HG02885 (cell line): ENCODE data around the gene GRK2.
"Not testable (repeated sequence)": the region's sequence is repeated elsewhere in the genome, so short reads cannot be mapped to it uniquely, and the experiment has no call there.

Experiments used
- ATAC-seq: cut with Tn5 transposase; IDR thresholded peaks from one replicate; pipeline ENCODE4 v1.9.1; 2021; ENCODE audit warnings: mild to moderate bottlenecking; ENCODE audit not compliant: unreplicated experiment, poor library complexity

GRK2 gene

GRCh38 chr11:67266449-67267187 lies at the start of gene GRK2:
TSS of gene GRK2 (plus strand) at chr11:67266473. CDS start at chr11:67266700, 227 bp downstream.
- peak; percentile 26 for ATAC-seq

GRCh38 chr11:67227726-67228125 lies 38.5 kb upstream of the GRK2 start:
- ATAC-seq: no peak

GRCh38 chr11:67230406-67230805 lies 35.9 kb upstream of the GRK2 start:
- no peak for ATAC-seq

GRCh38 chr11:67230886-67231285 lies 35.4 kb upstream of the GRK2 start:
- no peak for ATAC-seq

- ATAC-seq: no peak
Observed at GRCh38 chr11:67233584-67234190, 32.6 kb upstream of the GRK2 start.

GRCh38 chr11:67234571-67234970 lies 31.7 kb upstream of the GRK2 start:
- not testable (repeated sequence) for ATAC-seq

- no peak for ATAC-seq
Observed at GRCh38 chr11:67237574-67237973, 28.7 kb upstream of the GRK2 start.

GRCh38 chr11:67238894-67239782 lies 27.1 kb upstream of the GRK2 start:
- no peak for ATAC-seq

GRCh38 chr11:67239783-67240575 lies 26.3 kb upstream of the GRK2 start:
- ATAC-seq: peak; percentile 91

GRCh38 chr11:67240576-67241389 lies 25.5 kb upstream of the GRK2 start:
- peak; percentile 33 for ATAC-seq

- no peak for ATAC-seq
Observed at GRCh38 chr11:67242548-67242947, 23.7 kb upstream of the GRK2 start.

- no peak for ATAC-seq
Observed at GRCh38 chr11:67243051-67243450, 23.2 kb upstream of the GRK2 start.

- ATAC-seq: no peak
Observed at GRCh38 chr11:67245046-67245445, 21.2 kb upstream of the GRK2 start.

GRCh38 chr11:67247946-67248550 lies 18.2 kb upstream of the GRK2 start:
- ATAC-seq: no peak

- no peak for ATAC-seq
Observed at GRCh38 chr11:67248653-67249052, 17.6 kb upstream of the GRK2 start.

- ATAC-seq: no peak
Observed at GRCh38 chr11:67250059-67251043, 15.9 kb upstream of the GRK2 start.

- ATAC-seq: no peak
Observed at GRCh38 chr11:67251841-67252240, 14.4 kb upstream of the GRK2 start.

- no peak for ATAC-seq
Observed at GRCh38 chr11:67252831-67253239, 13.4 kb upstream of the GRK2 start.
